AML-193 (cell line): ENCODE results near the gene NR4A1.

Source experiments
- DNase-seq, 2 experiments: peaks; one replicate each; lab custom pipeline; 2025; lab: John Stamatoyannopoulos, UW

NR4A1 gene

DNA sequence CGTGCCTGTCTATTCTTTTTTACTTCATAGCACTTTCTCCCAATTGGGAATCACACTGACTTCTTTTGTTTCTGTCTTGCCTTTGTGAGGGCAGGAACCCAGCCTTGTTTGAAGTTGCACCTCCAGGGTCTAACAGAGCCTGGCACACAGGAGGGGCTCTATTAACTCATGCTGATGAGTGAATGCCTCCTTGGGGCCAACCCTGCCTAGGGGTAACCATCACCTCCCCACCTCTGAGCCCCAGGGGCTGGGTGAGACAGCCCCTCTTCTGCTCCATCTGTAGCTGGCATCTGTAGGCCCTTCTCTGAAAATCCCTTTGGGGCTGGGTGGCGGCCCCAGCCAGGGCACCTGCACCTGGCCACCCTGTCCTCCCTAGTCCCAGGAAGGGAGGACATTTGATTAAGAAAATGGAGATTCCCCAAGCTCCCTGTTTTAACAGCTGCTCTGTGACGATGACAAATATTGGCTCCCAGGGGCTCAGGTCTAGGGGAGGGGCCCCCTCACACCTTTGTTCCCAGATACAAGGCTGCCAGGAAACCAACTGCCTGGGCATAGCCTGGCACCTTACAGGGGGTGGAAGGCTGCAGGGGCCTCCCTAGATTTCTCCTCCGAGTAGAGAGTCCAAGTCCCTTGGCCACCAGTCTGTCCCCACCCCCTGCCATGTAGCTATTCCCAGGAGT lies 32.7 kb upstream of the NR4A1 start:
- DNase-seq = no peak

DNA sequence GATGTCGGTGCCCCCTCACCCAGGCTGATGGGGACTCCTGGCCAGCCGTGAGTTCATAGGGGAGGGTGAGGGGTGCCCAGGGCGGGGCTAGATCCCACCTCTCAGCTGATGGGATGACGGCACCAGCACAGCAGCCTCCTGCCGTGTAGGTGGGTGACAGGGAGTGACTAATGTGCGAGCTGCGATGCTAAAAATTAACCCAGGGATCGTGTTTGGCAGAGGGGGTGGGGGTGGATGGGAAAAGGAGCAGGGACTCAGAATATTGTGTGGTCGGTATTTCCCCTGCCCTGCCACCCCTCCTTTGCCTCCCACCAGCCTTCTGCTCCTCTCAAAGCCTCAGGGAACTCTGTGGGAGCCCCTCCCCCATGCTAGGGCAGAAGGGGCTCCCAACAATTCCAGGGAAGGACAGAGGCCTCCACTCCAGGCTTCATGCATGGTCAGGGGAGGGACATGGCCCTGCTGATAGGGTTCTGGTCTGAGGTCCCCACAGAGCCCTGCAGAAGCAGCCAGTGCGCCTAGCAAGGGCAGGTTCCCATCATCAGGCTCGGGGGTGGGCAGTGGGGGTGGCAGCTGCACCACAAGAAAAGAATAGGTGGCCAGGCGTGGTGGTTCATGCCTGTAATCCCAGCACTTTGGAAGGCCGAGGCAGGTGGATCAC lies 32.0 kb upstream of the NR4A1 start:
- DNase-seq = no peak

DNA sequence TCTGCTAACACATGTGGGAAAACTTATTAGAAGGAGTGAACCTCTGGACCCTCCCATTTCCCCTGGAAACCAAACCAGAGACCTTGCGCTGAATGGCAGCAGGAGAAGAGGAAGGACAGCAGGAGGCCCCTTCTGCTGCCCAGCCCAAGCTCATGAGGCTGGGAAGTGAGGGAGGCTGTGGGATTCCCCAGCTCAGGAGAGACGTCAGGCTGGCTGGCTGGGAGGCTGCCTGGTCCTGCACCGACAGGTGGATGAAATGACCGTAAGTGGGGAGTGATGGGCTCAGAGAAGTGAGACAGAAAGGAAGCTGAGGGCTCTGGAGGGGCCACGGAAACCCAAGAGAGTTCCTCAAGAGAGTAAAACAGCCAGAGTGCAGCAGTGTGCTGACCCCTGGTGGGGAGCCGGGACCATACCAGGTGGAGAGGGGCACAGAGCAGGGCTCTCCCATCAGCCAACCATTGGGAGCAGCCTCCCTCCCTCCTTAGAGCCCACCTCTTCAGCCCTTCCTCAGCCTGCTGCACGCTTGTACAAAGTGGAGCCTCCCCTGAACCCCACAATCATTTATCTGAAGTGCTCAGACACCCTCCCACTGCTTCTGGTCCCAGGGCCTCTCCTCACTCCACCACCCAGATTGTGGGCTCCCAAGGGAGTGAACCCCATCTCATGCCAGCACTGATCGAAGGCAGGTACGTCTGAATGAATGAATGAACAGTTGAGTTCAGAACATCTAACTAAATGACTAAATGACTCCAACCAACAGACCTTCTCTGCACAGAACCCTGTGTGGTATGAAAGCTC lies 30.5 kb upstream of the NR4A1 start:
- peak; percentile 36 to 39 for DNase-seq

DNA sequence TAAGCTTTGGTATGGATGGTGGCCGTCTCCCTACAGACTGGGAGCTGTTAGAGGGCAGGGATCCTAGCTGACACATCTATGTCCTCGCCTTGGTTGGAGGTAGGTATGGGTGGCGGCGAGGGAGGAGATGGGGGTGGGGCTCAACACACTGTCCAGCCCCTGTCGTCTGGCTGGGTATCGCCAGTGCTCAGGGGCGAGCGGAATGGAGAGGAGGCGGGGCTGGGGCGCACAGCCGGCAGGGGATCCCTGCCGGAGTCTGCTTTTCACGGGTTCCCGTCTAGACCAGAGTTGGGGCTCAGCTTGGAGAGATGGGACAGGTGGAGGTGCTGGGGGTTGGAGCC lies 28.4 kb upstream of the NR4A1 start:
- no peak for DNase-seq

DNA sequence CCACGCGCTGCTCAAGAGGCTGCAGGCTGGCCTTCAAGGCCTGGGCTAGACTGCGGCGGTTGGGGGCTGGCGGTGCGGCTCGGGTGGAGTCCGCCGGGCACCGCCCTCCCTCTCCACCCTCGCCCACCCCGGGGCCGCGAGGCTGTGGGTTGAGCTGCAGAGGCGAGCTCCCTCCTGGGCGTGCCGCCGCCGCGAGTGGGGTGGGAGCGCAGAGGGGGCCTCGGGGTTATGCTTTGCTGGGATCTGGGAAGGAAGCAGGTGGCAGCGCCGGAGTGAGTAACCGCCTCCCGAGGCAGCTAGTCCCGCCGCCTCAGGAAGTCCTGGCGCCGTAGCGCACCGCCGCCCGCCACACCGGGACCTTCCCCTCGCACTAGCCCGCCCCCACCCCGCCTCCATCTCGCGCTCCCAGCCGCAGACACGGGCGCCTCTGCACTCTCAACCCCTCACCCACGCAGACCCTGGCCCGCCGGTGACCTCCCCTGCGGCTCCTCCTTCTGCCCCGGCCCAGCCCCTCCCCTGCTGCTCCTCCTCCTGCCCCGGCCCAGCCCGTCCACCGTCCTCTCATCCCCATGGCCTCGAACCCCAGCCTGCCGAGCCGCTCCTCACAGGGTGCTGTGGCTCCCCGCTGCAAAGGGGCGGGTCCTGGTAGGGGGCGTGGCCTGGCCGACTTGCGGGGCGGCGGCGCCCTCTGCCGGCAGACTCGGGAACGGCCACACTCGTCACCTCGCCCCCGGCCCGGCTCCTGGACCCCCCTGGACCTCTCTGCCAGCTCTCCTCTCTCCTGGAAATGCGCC lies 27.9 kb upstream of the NR4A1 start:
- DNase-seq = peak; percentile 42 to 52

DNA sequence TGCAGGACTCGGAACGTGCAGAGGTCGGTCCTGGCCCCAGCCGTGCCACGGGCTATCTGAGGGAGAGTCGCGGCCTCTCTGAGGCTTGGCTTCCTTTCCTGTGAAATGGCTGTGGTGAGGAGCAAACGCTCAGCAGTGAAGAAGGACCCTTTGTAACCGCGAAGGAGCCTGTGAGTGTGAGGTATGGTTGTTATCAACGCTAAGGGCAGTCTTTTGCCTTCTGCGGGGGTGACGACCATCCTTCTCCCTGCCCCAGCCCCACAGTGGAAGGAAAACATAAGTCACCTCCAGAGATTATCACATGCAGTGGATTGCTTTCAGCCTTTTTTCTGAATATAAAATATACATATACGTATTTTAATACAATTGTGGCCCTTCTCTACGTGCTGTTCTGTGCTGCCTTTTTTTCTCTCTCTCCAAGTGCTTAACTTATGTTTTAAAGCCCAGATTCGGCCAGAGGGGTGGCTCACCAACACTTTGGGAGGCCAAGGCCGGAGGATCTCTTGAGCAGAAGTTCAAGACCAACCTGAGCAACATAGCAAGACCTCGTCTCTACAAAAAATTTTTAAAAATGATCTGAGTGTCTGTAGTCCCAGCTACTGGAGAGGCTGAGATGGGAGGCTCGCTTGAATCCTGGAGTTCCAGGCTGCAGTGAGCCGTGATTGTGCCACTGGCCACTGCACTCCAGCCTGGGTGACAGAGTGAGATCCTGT lies 27.1 kb upstream of the NR4A1 start:
- DNase-seq = peak in 1 of 2 experiments; percentile 36

DNA sequence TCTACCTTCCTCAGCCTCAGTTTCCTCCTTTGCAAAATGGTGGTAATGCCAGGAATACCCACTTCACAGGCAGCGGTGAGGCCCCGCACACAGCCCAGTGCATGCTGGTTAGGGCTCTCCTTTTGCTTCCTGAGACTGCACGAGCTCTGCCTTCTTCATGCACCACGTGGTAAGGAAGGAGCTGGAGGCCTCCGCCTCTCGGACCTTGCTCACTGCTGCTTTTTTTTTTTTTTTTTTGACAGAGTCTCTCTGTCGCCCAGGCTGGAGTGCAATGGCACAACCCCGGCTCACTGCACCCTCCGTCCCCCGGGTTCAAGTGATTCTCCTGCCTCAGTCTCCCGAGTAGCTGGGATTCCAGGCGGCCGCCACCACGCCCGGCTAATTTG lies 26.4 kb upstream of the NR4A1 start:
- DNase-seq = no peak

DNA sequence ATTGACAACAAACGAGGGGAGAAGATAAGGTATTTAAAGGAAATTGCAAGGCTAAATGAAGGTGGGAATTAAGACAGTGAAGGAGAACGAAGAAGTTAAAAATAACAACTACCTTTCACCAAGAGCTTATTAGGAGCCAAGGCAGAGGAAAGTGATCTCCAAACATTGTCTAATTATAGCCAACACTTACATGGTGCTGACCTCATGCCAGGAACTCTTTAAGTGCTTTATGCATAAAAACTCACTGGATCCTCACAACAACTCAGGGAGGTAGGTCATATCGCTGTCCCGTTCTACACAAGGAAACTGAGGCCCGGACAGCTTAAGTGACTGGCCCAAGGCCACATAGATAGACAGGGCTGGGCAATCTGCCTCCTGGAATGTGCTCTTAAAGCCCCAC lies 25.0 kb upstream of the NR4A1 start:
- no peak for DNase-seq

DNA sequence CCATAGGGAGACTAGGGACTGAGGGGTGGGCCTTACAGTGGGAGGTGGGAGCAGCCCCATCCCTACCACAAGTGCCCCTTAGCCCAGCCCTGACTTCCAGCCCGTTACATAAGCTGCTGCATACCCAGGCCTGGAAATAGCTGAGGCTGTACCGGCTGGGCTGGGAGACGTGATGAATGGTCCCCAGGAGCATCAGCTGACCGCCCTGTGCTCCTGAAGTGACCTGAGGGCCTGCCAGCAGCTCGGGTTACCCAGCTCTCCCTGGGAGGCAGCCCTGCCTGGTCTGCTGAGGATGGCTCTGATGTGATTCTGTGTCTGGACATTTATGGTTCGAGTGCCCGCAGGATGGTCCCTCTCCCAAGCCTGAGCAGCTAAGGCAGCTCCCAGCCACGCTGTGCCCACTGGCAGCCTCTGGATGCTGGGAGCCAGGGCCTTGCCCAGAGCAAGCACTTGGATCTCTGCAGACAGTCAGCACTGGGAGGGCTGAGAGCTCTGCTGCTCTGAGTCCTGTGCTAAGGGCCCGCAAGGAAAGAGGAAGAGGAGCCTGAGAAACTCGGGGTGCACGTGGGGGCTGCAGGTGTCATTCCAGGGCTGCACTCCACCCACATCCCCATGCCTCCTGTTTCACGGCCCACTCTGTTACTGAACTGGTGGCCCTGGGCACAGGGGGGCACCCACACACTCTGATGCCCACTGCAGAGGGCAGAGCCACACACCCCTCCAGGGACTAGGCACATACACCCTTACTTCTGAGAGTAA lies 24.0 kb upstream of the NR4A1 start:
- DNase-seq = no peak

DNA sequence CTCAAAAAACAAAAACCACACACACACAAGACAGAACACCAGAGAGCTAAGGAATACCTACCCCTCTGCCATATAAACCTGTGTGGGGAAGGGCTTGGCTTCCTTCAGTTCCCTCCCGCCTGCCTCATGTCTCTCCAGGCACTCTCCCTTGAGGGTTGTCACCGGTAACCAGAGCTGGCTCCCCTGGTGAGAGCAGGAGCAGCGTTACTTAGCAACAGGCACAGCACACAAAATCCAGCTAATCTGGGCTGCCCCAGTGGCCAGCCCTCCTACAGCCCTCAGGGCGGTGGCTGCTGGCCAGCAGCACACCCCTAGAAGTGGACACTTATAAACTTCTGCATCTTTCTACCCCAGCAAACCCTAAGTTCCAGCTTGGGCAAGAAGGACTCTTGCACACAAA lies 21.6 kb upstream of the NR4A1 start:
- DNase-seq = no peak

DNA sequence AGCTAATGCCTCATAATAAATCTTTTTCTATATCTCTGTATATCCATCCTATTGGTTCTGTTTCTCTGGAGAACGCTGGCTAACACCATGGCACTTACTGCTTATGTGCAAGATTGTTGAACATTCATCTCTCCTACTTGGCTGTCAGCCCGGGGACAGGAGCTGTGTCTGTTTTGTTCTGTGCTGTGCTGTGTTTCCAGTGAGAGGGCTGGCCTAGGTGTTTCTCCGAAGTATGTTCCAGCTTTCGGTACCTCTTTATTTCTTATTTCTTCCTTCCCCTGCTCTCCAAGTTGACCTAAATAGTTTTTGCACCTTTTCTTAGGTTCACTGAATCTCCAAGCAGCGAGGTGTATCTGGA lies 18.8 kb upstream of the NR4A1 start:
- DNase-seq = no peak

DNA sequence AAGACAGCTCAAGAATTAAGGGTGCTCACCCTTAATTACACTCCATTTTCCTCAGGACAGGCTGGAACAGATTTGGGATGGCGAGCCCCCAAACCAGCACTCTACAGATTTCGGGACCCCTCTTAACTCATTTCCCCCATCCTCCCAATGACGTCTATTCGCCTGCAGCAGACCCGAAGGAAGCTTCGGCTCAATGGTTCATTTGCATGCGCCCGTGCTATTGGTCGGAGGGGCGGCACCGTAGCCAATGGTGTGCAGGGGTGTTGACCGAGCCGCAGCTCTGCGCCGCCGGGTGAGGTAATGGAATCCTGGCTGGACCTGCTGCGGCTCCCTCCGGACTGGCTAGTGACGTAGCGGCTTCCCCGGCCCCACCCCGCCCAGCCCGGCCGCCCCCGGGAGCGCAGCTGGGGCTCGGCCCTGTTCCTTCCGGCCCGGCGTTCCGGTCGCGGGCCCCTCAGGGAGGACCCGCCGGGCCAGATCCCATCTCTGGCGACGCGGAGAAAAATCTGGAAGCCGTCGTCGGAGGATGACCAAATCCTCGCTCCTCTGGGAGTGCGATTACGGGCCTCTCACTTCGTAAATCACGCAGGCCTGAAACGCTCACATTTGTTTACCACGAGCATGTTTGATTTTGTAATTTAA lies 18.3 kb upstream of the NR4A1 start:
- DNase-seq = peak; percentile 85 to 91

DNA sequence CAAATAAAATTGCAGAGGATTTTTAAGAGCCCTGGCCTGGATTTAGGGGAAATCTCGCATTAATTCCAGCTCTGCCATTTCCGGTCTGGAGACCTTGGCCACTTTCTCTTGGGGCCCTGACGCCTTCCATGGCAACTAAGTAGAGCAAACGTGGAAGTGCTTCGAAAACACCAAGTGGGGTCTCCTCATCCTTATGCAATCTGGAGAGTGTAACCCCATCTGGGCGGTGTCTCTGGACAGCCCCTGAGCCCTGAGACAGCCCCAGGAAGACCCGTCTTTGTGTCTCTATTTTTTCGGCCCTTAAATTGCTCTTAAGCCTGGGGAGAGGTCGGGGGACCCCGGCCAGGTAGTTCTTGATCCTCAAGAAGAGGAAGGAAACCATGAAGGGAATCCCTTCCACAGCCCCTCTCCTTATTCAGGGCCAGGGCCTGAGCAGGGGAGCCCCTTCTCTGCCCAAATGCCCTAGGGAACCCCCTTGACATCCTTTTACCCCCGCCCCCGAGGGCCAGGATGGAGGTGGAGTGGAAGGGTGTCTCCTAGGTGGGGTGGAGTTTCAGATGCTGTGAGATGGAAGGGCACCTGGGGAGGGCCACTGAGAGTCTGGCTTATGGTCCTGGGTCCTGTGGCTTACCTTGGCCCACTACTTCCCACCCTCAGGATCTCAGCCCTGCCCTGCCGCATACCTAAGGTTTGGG lies 17.6 kb upstream of the NR4A1 start:
- DNase-seq = no peak

DNA sequence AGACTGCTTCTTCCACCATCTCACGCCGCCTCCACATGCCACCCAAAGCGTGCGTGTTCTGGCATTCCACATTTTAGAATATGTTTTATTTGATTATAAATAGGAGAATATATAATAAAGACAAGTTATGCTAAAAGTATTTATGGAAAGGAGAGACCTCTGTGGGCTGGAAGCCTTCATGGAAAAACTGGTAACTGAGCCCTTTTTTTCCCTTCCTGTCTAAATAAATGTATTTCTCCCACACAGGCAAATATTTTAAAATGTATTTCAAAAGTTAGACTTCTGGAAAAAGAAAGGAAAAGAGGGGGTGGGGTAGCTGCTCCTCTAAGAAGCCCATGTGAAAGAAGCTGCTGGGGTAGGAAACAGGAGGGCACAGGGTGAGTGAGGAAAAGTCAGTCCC lies 16.1 kb upstream of the NR4A1 start:
- DNase-seq = no peak

DNA sequence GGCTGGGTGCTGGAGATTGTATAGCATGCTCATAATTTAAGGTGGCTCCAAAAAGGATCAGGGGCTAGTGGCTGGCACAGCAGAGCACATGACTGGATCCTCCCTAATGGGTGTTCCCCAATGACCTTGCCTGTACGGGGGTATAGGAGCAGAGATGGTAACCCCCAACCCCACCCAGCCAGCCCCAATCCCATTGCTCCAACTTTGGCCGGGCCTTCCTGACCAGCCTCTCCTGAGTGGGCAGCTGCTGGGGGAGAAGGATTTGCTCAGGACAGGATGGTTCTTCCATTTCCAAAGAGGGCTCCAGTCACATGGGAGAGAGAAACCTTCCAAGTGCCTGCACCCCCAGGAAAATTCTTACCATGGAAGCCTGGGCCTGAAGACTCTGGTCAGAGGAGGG lies 15.3 kb upstream of the NR4A1 start:
- DNase-seq = no peak

DNA sequence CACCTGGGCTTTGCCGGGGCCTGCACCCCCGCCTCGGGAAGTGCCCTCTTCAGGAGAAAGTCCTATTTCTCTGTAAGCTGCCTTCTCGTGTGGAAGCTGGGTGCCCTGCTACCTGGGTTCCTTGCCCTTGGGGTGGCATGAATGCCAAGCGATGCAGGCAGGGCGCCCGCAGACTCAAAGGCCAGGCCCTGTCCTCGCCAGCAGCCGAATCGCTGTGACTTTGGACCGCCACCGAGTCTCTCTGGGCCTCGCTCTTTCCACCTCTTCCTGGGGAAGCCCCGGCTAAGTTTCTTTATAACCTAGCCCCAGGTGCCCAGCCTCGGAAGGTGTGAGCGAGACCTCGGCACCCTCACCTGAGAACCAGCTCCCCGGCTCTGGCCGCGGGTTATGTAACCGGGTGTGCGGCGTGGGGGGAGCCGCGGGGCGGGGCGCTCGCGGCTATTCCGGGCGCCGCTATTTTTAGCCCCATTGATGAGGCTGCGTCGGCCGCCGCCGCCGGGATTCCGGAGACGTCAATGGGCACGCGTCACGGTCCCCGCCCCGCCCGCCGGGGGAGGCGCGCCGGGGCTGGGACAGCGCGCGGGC lies 14.6 kb upstream of the NR4A1 start:
- DNase-seq = peak in 1 of 2 experiments; percentile 11

DNA sequence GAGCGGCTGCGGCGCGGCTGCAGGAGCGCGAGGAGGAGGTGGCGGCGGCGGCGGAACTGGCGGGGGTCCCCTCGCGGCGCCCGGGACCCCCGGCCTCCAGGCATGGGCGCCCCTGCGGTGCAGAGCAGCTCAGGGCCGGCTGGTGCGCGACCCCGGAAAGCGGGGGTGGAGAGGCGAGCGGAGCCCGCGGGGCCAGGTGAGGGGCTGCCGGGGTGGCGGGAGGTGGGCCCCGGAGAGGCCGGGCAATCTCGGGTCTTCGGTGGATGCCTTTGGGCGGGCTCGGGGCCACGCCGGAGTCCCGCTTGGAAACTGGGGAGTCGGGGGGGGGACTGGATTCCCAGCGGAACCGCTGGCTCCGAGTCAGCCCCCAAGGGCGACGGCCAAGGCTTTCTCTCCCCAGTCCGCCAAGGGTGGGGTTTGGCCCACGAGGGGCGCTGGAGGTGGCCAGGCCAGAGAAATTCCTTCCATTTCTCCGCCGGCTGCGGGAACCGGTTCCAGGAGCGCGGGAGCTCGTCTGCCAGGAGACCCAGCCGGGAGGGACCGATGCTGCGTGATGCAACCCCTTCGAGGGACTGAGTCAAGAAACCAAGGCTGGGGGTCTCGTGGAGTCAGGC lies 13.9 kb upstream of the NR4A1 start:
- no peak for DNase-seq

DNA sequence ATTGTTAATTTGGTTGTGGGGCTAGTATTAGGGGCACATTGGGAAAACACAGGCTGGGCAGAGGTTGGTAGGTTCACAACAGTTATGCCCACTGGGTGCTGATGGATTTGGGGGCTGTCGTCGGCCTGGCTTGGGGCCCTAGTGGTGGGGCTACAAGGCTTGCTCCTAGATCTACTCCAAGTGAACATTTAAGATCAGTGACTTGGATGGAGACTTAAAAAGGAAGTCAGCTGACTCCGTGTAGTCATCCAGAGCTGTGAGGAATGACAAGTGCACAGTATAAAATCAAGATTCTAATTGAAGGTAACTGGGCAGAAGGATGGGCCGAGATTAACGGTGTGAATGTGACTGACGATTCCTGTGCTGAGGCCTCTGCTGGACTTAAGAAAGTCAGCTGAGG lies 12.8 kb upstream of the NR4A1 start:
- no peak for DNase-seq

DNA sequence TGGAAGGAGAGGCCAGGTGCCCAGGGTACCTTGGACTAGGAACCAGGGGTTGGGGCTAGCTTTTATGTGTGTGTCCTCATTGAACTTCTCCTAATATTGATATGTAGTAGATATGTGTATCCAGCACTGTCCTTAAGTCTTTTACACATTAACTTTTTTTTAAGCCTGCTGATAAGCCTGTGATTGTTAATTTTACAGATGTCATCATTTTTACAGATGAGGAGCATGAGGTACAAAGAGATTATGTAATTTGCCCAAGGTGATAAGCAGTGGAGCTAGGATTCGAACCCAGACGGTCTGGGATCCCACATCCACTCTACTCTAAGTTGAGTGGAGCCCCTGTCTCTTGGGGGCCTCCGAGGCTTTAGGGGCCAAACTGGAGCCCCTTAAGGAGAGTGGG lies 10.2 kb upstream of the NR4A1 start:
- no peak for DNase-seq
